ENCODE results near the gene SLC23A1.
"Not testable (repeated sequence)": the region's sequence is repeated elsewhere in the genome, so short reads cannot be mapped to it uniquely, and the experiment has no call there.

Gene SLC23A1

GRCh38 chr5:139383275-139383992, at the start of gene SLC23A1:
TSS of gene SLC23A1 (minus strand) at chr5:139383297. CDS start at chr5:139383253, 44 bp downstream.
- FAIRE-seq: no peak

GRCh38 chr5:139431706-139432105, 48.6 kb upstream of the SLC23A1 start:
- no peak for FAIRE-seq

- no peak for FAIRE-seq
These were observed 46.9 kb upstream of the SLC23A1 start for GRCh38 chr5:139430015-139430414.

GRCh38 chr5:139426203-139426885, 43.2 kb upstream of the SLC23A1 start:
- FAIRE-seq: no peak

- no peak for FAIRE-seq
These were observed 42.4 kb upstream of the SLC23A1 start for GRCh38 chr5:139425497-139425896.

- peak; percentile 90 for FAIRE-seq
These were observed 39.3 kb upstream of the SLC23A1 start for GRCh38 chr5:139422307-139422893.

- no peak for FAIRE-seq
These were observed 36.4 kb upstream of the SLC23A1 start for GRCh38 chr5:139419226-139420192.

GRCh38 chr5:139418793-139419192, 35.7 kb upstream of the SLC23A1 start:
- no peak for FAIRE-seq

- FAIRE-seq: no peak
These were observed 34.1 kb upstream of the SLC23A1 start for GRCh38 chr5:139417214-139417613.

GRCh38 chr5:139416651-139417050, 33.6 kb upstream of the SLC23A1 start:
- no peak for FAIRE-seq

GRCh38 chr5:139415869-139416268, 32.8 kb upstream of the SLC23A1 start:
- no peak for FAIRE-seq

GRCh38 chr5:139415221-139415861, 32.2 kb upstream of the SLC23A1 start:
- no peak for FAIRE-seq

- no peak for FAIRE-seq
These were observed 31.6 kb upstream of the SLC23A1 start for GRCh38 chr5:139414581-139415130.

- no peak for FAIRE-seq
These were observed 30.9 kb upstream of the SLC23A1 start for GRCh38 chr5:139413963-139414362.

GRCh38 chr5:139413153-139413552, 30.1 kb upstream of the SLC23A1 start:
- no peak for FAIRE-seq

- FAIRE-seq: no peak
These were observed 28.1 kb upstream of the SLC23A1 start for GRCh38 chr5:139410993-139411828.

GRCh38 chr5:139410121-139410992, 27.3 kb upstream of the SLC23A1 start:
- FAIRE-seq: no peak

- FAIRE-seq: not testable (repeated sequence)
These were observed 26.0 kb upstream of the SLC23A1 start for GRCh38 chr5:139409116-139409515.

GRCh38 chr5:139408191-139408590, 25.1 kb upstream of the SLC23A1 start:
- no peak for FAIRE-seq

- FAIRE-seq: no peak
These were observed 24.4 kb upstream of the SLC23A1 start for GRCh38 chr5:139407517-139407916.

Measured in A204.1 (cell line).